HepG2 (cell line): Measurements from ENCODE around the gene POLN. TPM values are rescaled to one million over a fixed set of nuclear protein-coding genes. Genes with fewer than 3 reads are reported as not detected.

Experiments
- AFF4 ChIP-seq: sonication (generic); formaldehyde crosslinking; IDR thresholded peaks from 2 replicates; pipeline ENCODE4 v1.4.0; 2020; ENCODE audit warnings: missing genetic modification reagents
- CC2D1A ChIP-seq: sonication (generic); formaldehyde crosslinking; IDR thresholded peaks from 2 replicates; pipeline ENCODE4 v1.8.1; 2023; ENCODE audit warnings: mild to moderate bottlenecking, missing genetic modification reagents
- FOXA3 ChIP-seq: IDR thresholded peaks from 2 replicates; pipeline ENCODE4 v1.6.1; 2016; ENCODE audit warnings: missing genetic modification reagents, missing compliant biosample characterization
- ZBTB33 ChIP-seq: sonication (generic); formaldehyde crosslinking; IDR thresholded peaks from 2 replicates; pipeline ENCODE4 v1.4.0; 2020; ENCODE audit warnings: missing genetic modification reagents
- ZBTB7A ChIP-seq: sonication (generic); formaldehyde crosslinking; IDR thresholded peaks from 2 replicates; pipeline ENCODE4 v1.8.0; 2022; ENCODE audit warnings: mild to moderate bottlenecking, missing genetic modification reagents
- ZNF441 ChIP-seq: sonication (generic); formaldehyde crosslinking; IDR thresholded peaks from 2 replicates; pipeline ENCODE4 v1.7.0; 2021; ENCODE audit warnings: missing genetic modification reagents, borderline replicate concordance
- polyA plus RNA-seq, 8 experiments: library from polyadenylated mRNA; depleted of rRNA in 3 of 8; stranded (reverse) in 7 of 8; unstranded in 1 of 8; fragments of >200 nt; fragmentation: Illumina TruSeq in 4 of 8; extraction: Trizol in 4 of 8; gene quantifications; 2 replicates each; pipeline versions ENCODE4 v1.2.1 to v1.2.3, GENCODE V29; 2011 to 2016; ENCODE audit warnings: low read depth in 4 of 8, missing spikeins in 1 of 8, mixed read lengths in 1 of 8; ENCODE audit not compliant: insufficient read depth in 1 of 8
- total RNA-seq, 5 experiments: library from RNA; depleted of rRNA; stranded (reverse); fragments of >200 nt; fragmentation: Illumina TruSeq; extraction: Trizol; gene quantifications; 2 replicates each; pipeline ENCODE4 v1.2.3, GENCODE V29; 2016; ENCODE audit warnings: low read depth in 1 of 5

The POLN gene
- total and polyA plus RNA-seq, 2 of the 13 experiments (the other 11 are each of a cell fraction or from before 2014, with no cell fraction given), result 0.93 to 1.5 TPM

- TF ChIP-seq ZBTB33 (CRISPR knock-in tag) (no peak), CC2D1A (CRISPR knock-in tag) (no peak), ZNF441 (CRISPR knock-in tag) (no peak), AFF4 (CRISPR knock-in tag) (no peak), FOXA3 (CRISPR knock-in tag) (no peak), ZBTB7A (CRISPR knock-in tag) (no peak)
These were observed 196.4 kb downstream of the POLN start (continued) for GRCh38 chr4:2045518-2045951.
